Measurements from ENCODE around the gene C12orf57. TPM values are rescaled to one million over a fixed set of nuclear protein-coding genes. Genes with fewer than 3 reads are reported as not detected.

The C12orf57 gene
- total and polyA plus RNA-seq, 9 of the 15 experiments (the other 6 are each of a cell fraction or from before 2014, with no cell fraction given): 26.7 to 191 (median 107) TPM

- TF ChIP-seq TFE3 (CRISPR knock-in tag; IDR thresholded peaks at IDR 0.05) (no peak), MXI1 (IDR thresholded peaks at IDR 0.05; ENCODE audit: low read depth, low read length) (no peak), KLF6 (CRISPR knock-in tag; IDR thresholded peaks at IDR 0.05; ENCODE audit: borderline replicate concordance) (peak; percentile 15; the same call in 1 of the 2 replicates), ARID3A (IDR thresholded peaks at IDR 0.05; ENCODE audit: borderline replicate concordance, low read depth, low read length) (no peak), HSF4 (CRISPR knock-in tag; IDR thresholded peaks at IDR 0.05; ENCODE audit: borderline replicate concordance) (no peak), RAD21 (CRISPR knock-in tag; conservative IDR thresholded peaks at IDR 0.05 in 1 of 2, IDR thresholded peaks at IDR 0.05 in 1 of 2) (peak; percentile 18 to 22; a peak in 3 of 4 replicates), GTF2F1 (IDR thresholded peaks at IDR 0.05; ENCODE audit: low read depth, low read length) (no peak), PRPF4 (IDR thresholded peaks at IDR 0.05; ENCODE audit: insufficient read depth, low read depth, low read length, poor library complexity, severe bottlenecking) (no peak), SOX6 (IDR thresholded peaks at IDR 0.05) (peak; percentile 31; the same call in 1 of the 2 replicates), ZNF444 (CRISPR knock-in tag; IDR thresholded peaks at IDR 0.05) (no peak), E2F1 (CRISPR knock-in tag; IDR thresholded peaks at IDR 0.05) (no peak; the same call in 1 of the 2 replicates), SIRT6 (IDR thresholded peaks at IDR 0.05; ENCODE audit: low read depth, low read length) (no peak), ETV1 (tag; conservative IDR thresholded peaks at IDR 0.05; ENCODE audit: low read depth) (peak; percentile 90), ZC3H8 (IDR thresholded peaks at IDR 0.05) (no peak), RB1 (IDR thresholded peaks at IDR 0.05; ENCODE audit: low read depth) (peak; percentile 40; the same call in 1 of the 2 replicates), RNF2 (IDR thresholded peaks at IDR 0.05) (no peak), E2F6 (IDR thresholded peaks at IDR 0.05; ENCODE audit: borderline replicate concordance in 1 of 2, extremely low read depth in 1 of 2, insufficient read depth in 1 of 2, insufficient read length in 1 of 2, low read depth in 1 of 2, low read length in 1 of 2, poor library complexity in 1 of 2, severe bottlenecking in 1 of 2) (peak in 1 of 2 experiments; percentile 68), CC2D1A (IDR thresholded peaks at IDR 0.05) (no peak), SMAD3 (CRISPR knock-in tag; conservative IDR thresholded peaks at IDR 0.05) (no peak), ARNT (IDR thresholded peaks at IDR 0.05) (no peak), ZNF445 (CRISPR knock-in tag; IDR thresholded peaks at IDR 0.05; ENCODE audit: low read depth) (no peak)
These were observed 18.0 kb downstream of the C12orf57 start (continued) for GRCh38 chr12:6961695-6962284.
